ENCODE results near the gene MRPL38.

MRPL38 gene

GRCh38 chr17:75917917-75918445 is 13.3 kb upstream of the MRPL38 start:
- no peak for DNase-seq

GRCh38 chr17:75917141-75917916 is 12.6 kb upstream of the MRPL38 start:
- no peak for DNase-seq

- no peak for DNase-seq
Measured at GRCh38 chr17:75915268-75915667, 10.6 kb upstream of the MRPL38 start.

GRCh38 chr17:75914643-75915267 is 10.1 kb upstream of the MRPL38 start:
- no peak for DNase-seq

GRCh38 chr17:75913537-75914210 is 9.0 kb upstream of the MRPL38 start:
- no peak for DNase-seq

- no peak for DNase-seq
Measured at GRCh38 chr17:75910699-75911098, 6.0 kb upstream of the MRPL38 start.

GRCh38 chr17:75909812-75910274 is 5.2 kb upstream of the MRPL38 start:
- no peak for DNase-seq

GRCh38 chr17:75909051-75909811 is 4.5 kb upstream of the MRPL38 start:
- no peak for DNase-seq

- DNase-seq: no peak
Measured at GRCh38 chr17:75908201-75908600, 3.5 kb upstream of the MRPL38 start.

- DNase-seq: no peak
Measured at GRCh38 chr17:75906143-75906884, 1.6 kb upstream of the MRPL38 start.

- DNase-seq: no peak
Measured at GRCh38 chr17:75902406-75902805, 2.3 kb downstream of the MRPL38 start.

GRCh38 chr17:75901727-75902126 is 3.0 kb downstream of the MRPL38 start:
- no peak for DNase-seq

- no peak for DNase-seq
Measured at GRCh38 chr17:75900691-75901533, 3.8 kb downstream of the MRPL38 start.

- no peak for DNase-seq
Measured at GRCh38 chr17:75899767-75900468, 4.8 kb downstream of the MRPL38 start.

- no peak for DNase-seq
Measured at GRCh38 chr17:75899353-75899752, 5.3 kb downstream of the MRPL38 start.

GRCh38 chr17:75898791-75899190 is 5.9 kb downstream of the MRPL38 start:
- no peak for DNase-seq

- no peak for DNase-seq
Measured at GRCh38 chr17:75898065-75898464, 6.6 kb downstream of the MRPL38 start.

- DNase-seq: no peak
Measured at GRCh38 chr17:75897160-75898019, 7.3 kb downstream of the MRPL38 start.

GRCh38 chr17:75896415-75897159 is 8.1 kb downstream of the MRPL38 start, which contains the start of gene TRIM65:
TRIM65 (minus strand) TSS chr17:75896951; CDS start chr17:75896937, 14 bp downstream.
- peak; percentile 50 for DNase-seq
